Measurements from ENCODE around the gene FLYWCH1. TPM values are rescaled to one million over a fixed set of nuclear protein-coding genes. Genes with fewer than 3 reads are reported as not detected.

The FLYWCH1 gene
- total and polyA plus RNA-seq, 10 of the 15 experiments (the other 5 are each of a cell fraction or from before 2014, with no cell fraction given): 0.47 to 33.8 (median 11.2) TPM

DNA sequence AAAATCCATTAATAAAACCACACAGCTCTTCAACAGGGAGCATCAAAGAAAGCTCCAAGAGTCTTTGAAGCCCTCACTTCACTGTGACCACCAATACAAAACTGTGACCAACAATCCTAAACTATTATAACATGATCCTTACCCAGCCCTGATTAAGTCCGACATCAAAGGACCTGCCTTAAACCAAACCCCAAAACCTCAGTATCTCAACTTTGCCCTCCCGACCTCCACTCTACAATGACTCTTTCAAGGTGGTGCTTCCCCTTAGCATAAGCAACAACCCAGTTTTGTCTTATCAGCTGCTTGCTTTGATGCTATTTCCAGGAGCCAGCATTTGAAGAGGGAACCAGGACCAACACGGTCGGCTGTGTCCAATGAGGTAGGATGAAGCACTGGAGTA is 45.3 kb upstream of the FLYWCH1 start:
- POLR2A ChIA-PET: no interaction called here
- no peak for ATAC-seq
- intact Hi-C loops (cut with micrococcal nuclease; ENCODE audit: unreplicated experiment): loop anchor here (10.0 kb wide), 1 partner anchor 142 kb away; the partner anchor contains the start of gene PRSS27

More for the DNA sequence above, 45.3 kb upstream of the FLYWCH1 start:
- TF ChIP-seq BHLHE40 (IDR thresholded peaks at IDR 0.05; ENCODE audit: borderline replicate concordance in 1 of 2, low read depth in 2 of 2, low read length in 1 of 2) (no peak), POLR2AphosphoS2 (IDR thresholded peaks at IDR 0.05; ENCODE audit: low read depth, low read length) (no peak), IKZF2 (IDR thresholded peaks at IDR 0.05) (no peak), TARDBP (IDR thresholded peaks at IDR 0.05; ENCODE audit: borderline replicate concordance) (no peak), KDM1A (IDR thresholded peaks at IDR 0.05; ENCODE audit: borderline replicate concordance) (no peak), SMC3 (IDR thresholded peaks at IDR 0.05; ENCODE audit: borderline replicate concordance, low read length) (no peak), PRDM15 (CRISPR knock-in tag; IDR thresholded peaks at IDR 0.05) (no peak)
- TF ChIP-seq, protein P1, sequence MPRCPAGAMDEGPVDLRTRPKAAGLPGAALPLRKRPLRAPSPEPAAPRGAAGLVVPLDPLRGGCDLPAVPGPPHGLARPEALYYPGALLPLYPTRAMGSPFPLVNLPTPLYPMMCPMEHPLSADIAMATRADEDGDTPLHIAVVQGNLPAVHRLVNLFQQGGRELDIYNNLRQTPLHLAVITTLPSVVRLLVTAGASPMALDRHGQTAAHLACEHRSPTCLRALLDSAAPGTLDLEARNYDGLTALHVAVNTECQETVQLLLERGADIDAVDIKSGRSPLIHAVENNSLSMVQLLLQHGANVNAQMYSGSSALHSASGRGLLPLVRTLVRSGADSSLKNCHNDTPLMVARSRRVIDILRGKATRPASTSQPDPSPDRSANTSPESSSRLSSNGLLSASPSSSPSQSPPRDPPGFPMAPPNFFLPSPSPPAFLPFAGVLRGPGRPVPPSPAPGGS (IDR thresholded peaks at IDR 0.05; ENCODE audit: borderline replicate concordance, insufficient read depth, low read depth, low read length, poor library complexity, severe bottlenecking): no peak
- TF ChIP-seq, protein P2, sequence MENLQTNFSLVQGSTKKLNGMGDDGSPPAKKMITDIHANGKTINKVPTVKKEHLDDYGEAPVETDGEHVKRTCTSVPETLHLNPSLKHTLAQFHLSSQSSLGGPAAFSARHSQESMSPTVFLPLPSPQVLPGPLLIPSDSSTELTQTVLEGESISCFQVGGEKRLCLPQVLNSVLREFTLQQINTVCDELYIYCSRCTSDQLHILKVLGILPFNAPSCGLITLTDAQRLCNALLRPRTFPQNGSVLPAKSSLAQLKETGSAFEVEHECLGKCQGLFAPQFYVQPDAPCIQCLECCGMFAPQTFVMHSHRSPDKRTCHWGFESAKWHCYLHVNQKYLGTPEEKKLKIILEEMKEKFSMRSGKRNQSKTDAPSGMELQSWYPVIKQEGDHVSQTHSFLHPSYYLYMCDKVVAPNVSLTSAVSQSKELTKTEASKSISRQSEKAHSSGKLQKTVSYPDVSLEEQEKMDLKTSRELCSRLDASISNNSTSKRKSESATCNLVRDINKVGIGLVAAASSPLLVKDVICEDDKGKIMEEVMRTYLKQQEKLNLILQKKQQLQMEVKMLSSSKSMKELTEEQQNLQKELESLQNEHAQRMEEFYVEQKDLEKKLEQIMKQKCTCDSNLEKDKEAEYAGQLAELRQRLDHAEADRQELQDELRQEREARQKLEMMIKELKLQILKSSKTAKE (IDR thresholded peaks at IDR 0.05; ENCODE audit: low read depth, poor library complexity, severe bottlenecking): no peak
- H3K4me1 ChIP-seq (ENCODE audit: control insufficient read depth, insufficient read depth, low read length): peaks cover 4% of the 10 kb centered on the region
- no TSS peak for BruUV-seq (replicated peaks)
- H3K27ac ChIP-seq (ENCODE audit: control insufficient read depth, insufficient read depth): no peak overlapping the region
- no peaks in the 10 kb centered on the region for H3K9me3 ChIP-seq (replicated peaks; ENCODE audit: control insufficient read depth, insufficient read depth, low read length)
- no peak overlapping the region for H3K4me3 ChIP-seq
- in situ Hi-C loops (cut with MboI): no loop called here
- no peaks in the 10 kb centered on the region; a peak in 1 of 4 replicates for H3K27me3 ChIP-seq (replicated peaks in 1 of 2; ENCODE audit: control insufficient read depth in 2 of 2, insufficient read depth in 2 of 2, low read length in 1 of 2)
- 91% methylated on average over 4 of the region's 4 CpGs for WGBS (ENCODE audit: insufficient coverage, insufficient replicate concordance, low lambda C conversion rate, missing lambda C conversion rate)
- H3K9ac ChIP-seq (ENCODE audit: control insufficient read depth, insufficient read depth, low read length): no peak overlapping the region
- DNase-seq (ENCODE audit: low read depth, low spot score): no peak
- SMC1A ChIA-PET (ENCODE audit: uncharacterized antibody, unreplicated experiment): interaction anchor here (1.0 kb wide), 1 partner anchor 8 kb away, joined by 3 read pairs; no protein-coding TSS in a partner anchor
- no peak overlapping the region for H2AFZ ChIP-seq (ENCODE audit: control insufficient read depth, low read depth, low read length)
- H4K20me1 ChIP-seq (ENCODE audit: control insufficient read depth, insufficient read depth): no peaks in the 10 kb centered on the region
- FAIRE-seq: no peak
- RAD21 ChIA-PET (ENCODE audit: unreplicated experiment): interaction anchor here (1.4 kb wide), 1 partner anchor 43 kb away, joined by 3 read pairs; no protein-coding TSS in a partner anchor
- no peaks in the 10 kb centered on the region for H3K79me2 ChIP-seq (ENCODE audit: control insufficient read depth, insufficient read depth, low read length)
- CTCF ChIA-PET: interaction anchor here (1.5 kb wide), 1 partner anchor 27 kb away, joined by 3 read pairs; no protein-coding TSS in a partner anchor
- H3K36me3 ChIP-seq (ENCODE audit: control insufficient read depth in 2 of 2, insufficient read depth in 2 of 2, low read length in 1 of 2): no peaks in the 10 kb centered on the region
- no peak overlapping the region for H3K4me2 ChIP-seq (ENCODE audit: control insufficient read depth, insufficient read depth)
